GM11168 (cell line): ENCODE data around the gene QPRT.
"Not testable (repeated sequence)": the region's sequence is repeated elsewhere in the genome, so short reads cannot be mapped to it uniquely, and the experiment has no call there.

ENCODE experiments used
- in situ Hi-C: fragments of 300-500 bp; cut with MboI; formaldehyde crosslinking; loops from one replicate; pipeline ENCODE4 v1.12.0; 2022; ENCODE audit warnings: low sequenced_read_pairs; ENCODE audit not compliant: unreplicated experiment

The QPRT gene

DNA sequence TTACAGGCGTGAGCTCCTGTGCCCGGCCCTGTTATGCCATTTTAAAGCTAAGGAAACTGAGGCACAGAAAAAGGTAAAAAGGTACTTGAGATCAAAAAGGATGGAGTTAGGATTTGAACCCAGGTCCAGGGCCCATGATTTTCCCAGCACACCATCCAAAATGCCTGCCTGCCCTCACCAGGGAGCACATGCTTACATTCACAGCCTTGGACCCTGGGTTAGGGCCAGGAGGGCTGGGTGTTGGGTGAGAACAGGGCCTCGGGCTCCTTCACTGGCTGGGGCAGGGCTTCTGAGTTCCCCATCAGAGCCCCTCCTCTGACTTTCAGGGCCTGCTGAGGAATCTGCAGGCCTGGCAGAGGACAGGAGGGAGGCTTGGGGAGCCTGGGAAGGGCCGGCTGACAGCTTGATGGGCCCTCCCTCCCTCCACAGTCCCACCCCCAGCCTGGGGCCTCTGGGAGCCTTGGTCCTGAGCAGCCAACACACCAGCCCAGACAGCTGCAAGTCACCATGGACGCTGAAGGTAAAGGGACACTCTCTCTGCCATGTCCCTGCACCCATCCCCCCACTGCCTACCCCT, at the start of gene QPRT:
QPRT (plus strand) TSS at position 490 of the 577 bp plus-strand sequence; CDS start at position 508, 18 bp downstream.
- in situ Hi-C loops, result no loop called here

DNA sequence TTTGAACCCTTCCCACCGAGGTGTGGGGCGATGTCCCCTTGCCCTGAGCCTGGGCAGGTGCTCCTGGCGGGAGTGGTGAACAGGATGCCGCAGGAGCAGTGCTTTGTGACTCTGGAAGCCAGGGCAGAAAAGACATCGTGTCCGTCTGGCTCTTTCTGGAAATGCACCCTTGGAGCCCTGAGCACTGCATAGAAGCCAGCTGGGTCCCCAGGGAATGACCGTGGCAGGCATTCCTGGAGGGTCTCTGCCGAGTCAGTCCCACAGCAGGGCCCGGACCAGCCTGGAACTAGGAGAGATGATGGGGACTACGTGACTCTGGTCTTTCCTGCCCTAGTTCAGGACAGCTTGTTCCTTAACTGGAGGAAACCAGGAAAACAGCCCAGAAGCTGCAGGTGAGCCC, 49.7 kb upstream of the QPRT start:
- in situ Hi-C loops, result not testable (repeated sequence)

DNA sequence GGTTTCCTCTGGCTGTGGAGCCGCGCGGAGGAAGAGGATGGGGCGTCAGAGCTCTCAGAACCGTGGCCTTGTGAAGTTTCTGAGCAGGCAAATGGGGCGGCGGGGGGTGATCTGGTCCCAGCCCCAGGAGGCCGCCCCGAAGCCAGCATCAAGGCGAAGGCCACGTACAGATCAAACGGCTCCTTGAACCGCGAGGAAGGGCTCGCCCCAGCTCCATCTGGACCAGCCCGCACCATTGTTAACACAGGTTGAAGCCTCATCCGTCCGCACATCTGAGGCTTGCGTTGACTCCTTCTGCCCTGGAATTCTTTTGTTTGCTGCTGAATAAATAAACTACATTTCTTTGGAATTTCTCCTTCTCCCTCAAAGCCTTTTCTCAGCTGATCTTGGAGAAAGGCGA, 47.3 kb upstream of the QPRT start:
- in situ Hi-C loops, result not testable (repeated sequence)

DNA sequence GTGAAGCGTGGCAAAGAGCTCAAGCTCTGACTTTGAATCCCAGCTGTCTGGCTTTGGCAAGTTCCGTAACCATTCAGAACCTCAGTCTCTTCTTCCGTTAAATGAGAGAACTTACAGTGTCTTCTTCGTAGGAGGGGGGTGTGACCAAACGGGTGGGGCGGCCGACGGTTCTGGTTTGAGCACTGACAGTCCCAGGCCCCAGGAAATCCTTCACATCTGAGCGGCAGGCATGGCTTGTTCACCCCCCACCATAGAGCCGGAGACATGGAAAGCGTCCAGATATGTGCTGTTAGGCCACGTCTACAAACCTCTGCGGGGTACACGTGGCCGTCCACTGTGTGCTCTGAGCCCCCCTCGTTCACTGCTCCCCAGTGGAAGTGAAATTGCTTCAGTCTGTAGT, 43.1 kb upstream of the QPRT start:
- in situ Hi-C loops, result not testable (repeated sequence)

DNA sequence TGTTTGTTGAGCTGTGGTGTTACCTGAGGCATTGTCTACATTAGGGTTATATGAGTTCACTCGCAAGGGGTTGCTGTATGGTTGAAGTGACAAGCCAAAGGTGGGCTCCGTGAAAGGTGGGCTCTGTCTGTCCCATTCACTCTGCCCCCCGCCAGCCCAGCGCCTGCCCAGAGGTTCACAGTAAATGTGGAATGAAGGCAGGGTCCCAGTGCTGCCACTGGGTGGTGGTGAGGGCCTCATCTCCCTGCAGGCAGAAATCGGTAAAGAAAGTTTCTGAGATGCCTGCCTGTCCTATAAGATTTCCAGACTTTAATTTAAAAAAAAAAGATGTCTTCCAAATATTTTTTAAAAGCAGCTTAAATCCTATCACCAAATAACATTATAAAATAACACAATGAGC, 42.6 kb upstream of the QPRT start:
- in situ Hi-C loops, result not testable (repeated sequence)

DNA sequence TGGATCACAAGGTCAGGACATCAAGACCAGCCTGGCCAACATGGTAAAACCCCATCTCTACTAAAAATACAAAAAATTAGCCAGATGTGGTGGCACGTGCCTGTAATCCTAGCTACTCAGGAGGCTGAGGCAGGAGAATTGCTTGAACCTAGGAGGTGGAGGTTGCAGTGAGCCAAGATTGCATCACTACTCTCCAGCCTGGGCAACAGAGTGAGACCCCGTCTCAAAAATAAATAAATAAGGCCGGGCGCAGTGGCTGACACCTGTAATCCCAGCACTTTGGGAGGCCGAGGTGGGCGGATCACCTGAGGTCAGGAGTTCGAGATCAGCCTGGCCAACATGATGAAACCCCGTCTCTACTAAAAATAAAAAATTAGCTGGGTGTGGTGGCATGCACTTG, 40.2 kb upstream of the QPRT start:
- in situ Hi-C loops, result not testable (repeated sequence)

DNA sequence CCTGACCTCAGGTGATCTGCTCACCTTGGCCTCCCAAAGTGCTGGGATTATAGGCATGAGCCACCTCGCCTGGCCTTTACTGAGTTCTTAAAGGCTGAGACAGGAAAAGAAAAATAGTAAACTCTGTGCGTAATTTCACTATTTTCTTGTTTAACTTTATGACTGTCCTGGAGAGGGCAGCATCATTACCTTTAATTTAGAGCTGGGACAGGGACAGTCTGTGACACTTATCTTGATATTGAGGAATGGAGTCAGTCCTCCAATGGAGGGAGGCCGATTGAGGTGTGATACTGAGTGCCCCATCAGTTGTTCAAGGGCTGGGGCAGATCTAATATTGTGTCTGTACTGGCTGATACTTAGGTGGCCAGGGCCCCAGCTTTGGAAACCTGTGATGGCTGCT, 37.4 kb upstream of the QPRT start:
- in situ Hi-C loops, result no loop called here

DNA sequence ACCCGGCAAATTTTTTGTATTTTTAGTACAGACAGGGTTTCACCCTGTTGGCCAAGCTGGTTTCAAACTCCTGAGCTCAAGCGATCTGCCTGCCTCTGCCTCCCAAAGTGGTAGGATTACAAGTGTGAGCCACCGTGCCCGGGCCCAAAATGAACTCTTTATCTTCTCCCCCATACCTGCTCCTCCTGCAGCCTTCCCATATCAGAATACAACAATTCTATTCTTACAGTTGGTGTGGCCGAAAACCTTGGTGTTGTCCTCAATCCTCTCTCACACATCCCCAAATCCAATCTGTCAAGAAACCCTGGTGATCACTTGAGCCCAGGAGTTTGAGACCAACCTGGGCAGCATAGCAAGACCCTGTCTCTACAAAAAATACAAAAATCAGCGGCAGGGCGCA, 35.4 kb upstream of the QPRT start:
- in situ Hi-C loops, result no loop called here

DNA sequence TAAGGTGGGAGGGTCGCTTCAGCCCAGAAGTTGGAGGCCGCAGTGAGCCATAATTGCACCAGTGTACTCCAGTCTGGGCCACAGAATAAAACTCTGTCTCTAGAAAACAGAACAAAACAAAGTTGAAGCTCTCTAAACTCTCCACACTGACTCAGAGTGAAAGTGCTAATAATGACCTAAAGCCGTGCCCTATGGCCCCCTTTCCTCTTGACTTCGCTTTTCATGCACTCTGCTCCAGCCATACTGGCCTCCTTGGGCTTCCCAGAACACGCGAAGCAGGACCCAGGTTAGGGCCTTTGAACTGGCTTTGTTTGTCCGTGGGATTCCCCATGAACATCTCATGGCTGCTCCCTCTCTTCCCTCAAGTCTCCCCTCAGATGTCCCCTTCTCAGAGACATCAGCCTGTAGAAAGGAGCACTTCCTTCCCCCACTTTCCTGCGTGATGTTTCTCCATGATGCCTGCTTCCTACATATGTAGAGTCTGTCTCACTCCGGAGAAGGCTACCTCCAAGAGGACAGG, 34.6 kb upstream of the QPRT start:
- in situ Hi-C loops, result no loop called here

DNA sequence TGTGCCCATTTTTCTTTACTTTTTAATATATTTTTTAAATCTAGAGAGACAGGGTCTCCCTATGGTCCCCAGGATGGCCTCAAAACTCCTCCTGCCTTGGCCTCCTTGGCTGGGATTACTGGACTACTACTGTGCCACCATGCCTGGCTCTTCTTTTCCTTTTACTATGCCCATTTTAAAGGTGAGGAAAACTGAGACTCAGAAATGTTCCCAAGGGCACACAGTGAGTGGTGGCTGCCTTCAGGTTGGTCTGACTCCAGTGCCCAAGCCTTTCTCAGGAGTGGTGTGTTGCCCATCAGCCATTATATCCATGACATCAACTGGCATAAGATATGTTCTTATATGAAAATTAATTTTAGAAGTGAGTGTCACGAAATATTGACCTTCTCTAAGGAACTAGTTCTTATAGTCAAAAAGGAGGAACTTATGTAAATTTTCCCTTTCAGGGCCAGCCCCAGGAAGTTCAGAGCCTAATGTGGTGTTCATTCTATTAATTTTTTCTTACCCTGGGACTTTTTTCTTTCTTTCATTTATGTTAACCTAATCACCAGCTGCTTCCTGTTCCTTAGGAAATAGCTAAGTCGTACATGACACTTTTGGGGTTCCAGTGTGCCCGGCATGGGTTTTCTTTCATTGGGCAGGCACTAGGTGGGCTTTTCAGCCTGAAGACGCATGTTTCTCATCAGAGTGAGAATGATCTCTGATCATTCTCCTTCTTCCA, 33.8 kb upstream of the QPRT start:
- in situ Hi-C loops, result no loop called here

DNA sequence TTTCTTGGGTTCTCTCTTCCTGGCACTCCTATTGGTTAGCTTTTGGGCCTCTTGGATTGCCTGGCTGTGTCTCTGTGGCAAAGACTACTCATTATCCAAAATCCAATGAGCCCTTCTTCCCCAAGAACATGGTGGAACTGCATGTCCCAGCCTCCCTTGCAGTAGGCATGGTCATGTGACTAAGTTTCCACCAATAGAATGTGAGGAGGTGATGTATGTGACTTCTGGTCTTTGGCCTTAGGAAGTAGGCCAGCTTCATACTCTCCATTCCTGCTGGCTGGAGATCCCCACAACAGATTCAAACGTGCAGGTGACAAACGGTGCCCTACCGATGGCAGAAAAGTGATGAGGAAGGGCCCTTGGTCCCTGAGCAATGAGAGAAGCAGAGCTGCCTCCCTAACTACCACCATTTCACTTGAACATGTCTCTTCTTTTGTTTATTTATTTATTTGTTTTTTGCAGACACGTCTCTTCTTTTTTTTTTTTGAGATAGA, 33.2 kb upstream of the QPRT start:
- in situ Hi-C loops, result no loop called here

DNA sequence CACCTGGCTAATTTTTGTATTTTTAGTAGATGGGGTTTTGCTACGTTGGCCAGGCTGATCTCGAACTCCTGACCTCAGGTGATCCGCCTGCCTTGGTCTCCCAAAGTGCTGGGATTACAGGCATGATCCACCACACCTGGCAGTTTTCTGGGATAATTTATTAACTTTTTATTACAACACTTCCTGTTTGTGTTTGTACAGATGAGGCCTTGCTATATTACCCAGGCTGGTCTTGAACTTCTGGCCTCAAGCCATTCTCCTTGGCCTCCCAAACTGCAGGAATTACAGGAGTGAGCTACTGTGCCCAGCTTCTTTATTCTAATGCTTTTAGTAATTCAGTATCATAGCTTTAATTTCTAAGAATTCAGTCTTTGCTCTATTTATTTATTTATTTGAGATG, 32.0 kb upstream of the QPRT start:
- in situ Hi-C loops, result no loop called here

DNA sequence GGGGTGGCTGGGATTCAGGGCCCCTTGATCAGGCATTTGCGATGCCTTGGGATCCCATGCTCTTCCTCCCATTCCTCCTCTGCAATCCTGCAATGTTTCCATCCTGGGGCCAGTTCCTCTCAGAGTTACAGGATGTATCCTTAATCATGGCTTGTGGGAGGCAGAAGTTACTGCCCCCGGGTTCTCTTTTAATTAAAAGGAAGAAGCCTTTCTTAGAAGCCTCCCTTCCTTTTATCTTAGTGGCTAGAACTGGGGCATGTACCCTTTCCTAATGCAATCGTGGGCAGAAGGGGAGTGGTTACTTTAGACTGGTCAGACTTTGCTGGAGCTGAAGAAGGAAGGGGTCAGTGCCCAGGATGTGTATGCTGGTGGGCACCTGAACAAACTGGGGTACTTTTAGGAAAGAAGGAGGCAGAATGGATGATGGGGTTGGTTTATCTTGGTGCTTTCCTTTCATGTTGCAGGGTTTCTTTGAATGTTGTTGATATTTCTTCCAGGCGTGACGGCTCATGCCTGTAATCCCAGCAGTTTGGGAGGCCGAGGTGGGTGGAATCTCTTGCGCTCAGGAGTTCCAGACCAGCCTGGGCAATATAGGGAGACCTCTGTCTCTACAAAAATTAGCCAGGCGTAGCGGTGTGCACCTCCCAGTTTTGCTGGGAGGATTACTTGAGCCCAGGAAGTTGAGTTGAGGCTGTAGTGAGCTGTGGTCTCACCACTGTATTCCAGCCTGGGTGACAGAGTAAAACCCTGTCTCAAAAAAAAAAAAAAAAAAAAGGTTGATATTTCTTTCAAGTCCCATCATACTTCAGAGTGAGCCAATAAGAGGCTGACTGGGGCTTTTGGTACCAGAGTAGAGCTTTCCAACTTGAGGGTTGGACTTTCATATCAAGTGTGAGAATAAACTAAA, 29.1 kb upstream of the QPRT start:
- in situ Hi-C loops, result no loop called here

DNA sequence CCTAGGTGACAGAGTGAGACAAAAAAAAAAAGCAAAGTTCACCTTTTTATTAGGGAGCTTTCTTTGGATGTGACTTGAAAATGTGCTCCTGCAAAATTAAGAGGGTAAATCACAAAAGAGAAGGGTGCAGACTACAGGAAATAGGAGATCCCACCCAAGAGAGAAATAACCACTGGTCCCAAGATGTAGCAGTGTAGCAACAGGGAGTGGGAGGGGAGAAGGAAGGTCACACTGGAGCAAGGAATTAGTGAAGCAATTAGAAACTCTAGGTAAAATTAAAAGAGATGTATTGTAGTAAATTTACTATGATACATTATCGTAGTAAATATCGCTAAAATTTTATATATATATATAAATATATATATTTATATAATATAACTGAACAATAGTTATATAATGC, 28.2 kb upstream of the QPRT start:
- in situ Hi-C loops, result no loop called here

DNA sequence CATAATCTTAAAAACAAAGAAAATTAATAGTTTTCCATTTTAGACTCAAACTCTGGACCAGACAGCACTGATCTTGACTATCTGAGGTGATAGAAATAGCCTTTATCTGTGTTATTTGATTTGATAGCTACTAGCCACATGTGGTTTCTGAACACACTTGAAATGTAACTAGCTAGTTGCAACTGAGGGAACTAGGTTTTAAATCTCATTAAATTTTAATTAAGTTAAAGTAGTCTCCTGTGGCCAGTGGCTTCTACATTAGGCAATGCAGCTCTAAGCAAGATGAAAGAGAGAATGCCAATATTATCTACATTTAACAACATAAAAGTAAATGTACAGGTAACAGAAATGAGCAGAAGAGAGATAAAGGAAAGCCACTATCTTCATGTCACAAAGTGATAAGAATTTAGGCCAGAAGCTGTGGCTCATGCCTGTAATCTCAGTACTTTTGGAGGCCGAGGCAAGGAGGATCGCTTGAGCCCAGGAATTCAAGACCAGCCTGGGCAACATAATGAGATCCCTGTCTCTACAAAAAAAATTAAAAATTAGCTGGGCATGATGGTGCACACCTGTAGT, 27.1 kb upstream of the QPRT start:
- in situ Hi-C loops, result no loop called here

DNA sequence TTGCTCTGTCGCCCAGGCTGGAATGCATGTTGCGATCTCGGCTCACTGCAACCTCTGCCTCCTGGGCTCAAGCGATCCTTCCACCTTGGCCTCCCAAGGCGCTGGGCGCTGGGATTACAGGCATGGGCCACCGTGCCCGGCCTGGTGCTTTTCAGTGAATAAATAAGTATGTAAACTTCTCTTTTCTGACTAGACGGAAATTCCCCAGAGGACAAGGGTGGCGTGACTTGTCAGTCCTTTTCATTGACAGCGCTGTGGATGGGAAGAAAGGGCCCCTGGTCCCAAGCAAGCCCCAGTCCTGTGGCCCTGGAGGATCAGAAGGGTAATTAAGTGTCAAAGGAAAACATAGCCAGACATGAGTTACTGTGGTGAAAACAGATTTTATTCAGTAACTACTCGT, 25.5 kb upstream of the QPRT start:
- in situ Hi-C loops, result no loop called here

DNA sequence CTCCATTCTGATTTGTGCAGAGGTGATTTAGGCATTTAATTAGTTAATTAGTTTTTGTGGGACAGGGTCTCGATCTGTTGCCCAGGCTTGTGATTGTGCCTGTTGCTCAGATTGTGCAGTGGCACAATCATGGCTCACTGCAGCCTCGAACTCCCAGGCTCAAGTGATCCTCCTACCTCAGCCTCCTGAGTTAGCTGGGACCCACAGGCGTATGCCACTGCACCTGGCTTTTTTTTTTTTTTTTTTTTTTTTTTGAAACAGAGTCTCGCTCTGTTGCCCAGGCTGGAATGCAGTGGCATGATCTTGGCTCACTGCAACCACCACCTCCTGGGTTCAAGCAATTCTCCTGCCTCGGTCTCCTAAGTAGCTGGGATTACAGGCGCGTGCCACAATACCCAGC, 25.1 kb upstream of the QPRT start:
- in situ Hi-C loops, result not testable (repeated sequence)

DNA sequence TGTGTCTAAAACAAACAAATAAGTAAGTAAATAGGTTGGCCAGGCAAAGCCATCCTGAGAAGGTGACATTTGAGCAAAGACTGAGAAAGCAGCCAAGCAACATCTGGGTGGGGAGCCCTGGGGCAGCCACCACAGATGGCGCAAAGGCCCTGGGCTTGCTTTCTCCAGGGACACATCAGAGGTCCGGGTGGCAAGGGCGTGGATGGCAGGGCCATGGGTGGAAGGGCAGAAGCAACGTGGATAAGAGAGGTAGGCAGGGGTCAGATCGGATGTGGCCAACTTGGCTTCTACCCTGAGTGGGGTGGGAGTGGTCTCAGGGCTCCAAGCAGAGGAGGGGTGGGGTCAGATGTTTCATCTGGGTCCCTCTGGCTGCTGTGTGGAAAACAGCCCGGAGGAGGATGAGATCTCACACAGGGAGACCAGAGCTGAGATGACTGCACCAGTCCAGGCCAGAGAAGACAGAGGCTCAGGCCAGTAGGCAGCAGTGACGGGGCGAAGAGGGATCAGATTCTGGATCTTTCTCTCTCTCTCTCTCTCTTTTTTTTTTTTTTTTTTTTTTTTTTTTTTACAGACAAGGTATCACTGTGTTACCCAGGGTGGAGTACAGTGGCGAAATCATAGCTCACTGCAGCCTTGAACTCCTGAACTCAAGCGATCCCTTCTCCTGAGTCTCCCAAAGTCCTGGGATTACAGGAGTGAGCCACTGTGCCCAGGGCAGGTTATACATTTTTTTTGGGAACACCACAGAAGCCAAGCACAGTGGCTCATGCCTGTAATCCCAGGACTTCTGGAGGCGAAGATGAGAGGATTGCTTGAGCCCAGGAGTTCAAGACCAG, 22.1 kb upstream of the QPRT start:
- in situ Hi-C loops, result no loop called here

DNA sequence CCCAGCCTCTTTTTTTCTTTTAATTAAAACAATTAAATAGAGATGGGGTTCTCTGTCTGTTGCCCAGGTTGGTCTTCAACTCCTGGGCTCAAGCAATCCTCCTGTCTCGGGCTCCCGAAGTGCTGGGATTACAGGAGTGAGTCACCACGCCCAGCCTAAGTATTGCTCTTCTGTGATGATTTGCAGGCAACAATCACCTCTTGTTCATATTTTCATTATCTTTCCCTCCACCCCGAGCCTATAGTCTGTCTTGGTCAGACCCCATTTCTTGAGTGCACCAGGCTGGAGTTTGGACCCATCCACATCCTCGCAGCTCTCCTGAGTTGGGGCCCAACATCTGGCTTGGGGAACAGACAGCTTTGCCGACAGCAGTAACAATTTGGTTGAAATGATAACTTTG, 20.3 kb upstream of the QPRT start:
- in situ Hi-C loops, result no loop called here
